SK-N-SH treated with all-trans-retinoic acid at 6 μM for 48 hours (cell line): ENCODE data around the gene ADAMTSL3.

ENCODE experiments used
- ATAC-seq: fragments of 200-7000 bp; cut with Tn5 transposase; 3 replicates; pipeline ENCODE4 v1.9.1; 2020; ENCODE audit warnings: mild to moderate bottlenecking, moderate library complexity
- BACH2 ChIP-seq: fragments of 250-450 bp; sonication (Bioruptor Pico); IDR thresholded peaks from 2 replicates; pipeline ENCODE4 v1.9.0; 2021; ENCODE audit warnings: mild to moderate bottlenecking, borderline replicate concordance
- ESRRG ChIP-seq: fragments of 250-450 bp; sonication (Bioruptor Pico); IDR thresholded peaks from 2 replicates; pipeline ENCODE4 v1.6.1; 2021; ENCODE audit warnings: mild to moderate bottlenecking
- GLIS3 ChIP-seq: fragments of 250-450 bp; sonication (Bioruptor Pico); IDR thresholded peaks from 2 replicates; pipeline ENCODE4 v1.5.0; 2020; ENCODE audit warnings: mild to moderate bottlenecking, moderate library complexity
- ISL1 ChIP-seq: fragments of 250-450 bp; sonication (Bioruptor Pico); IDR thresholded peaks from 2 replicates; pipeline ENCODE4 v2.1.2; 2022; ENCODE audit warnings: mild to moderate bottlenecking, moderate library complexity
- PPARA ChIP-seq: fragments of 250-450 bp; sonication (Bioruptor Pico); IDR thresholded peaks from 2 replicates; pipeline ENCODE4 v1.5.0; 2020; ENCODE audit warnings: mild to moderate bottlenecking, borderline replicate concordance
- RARB ChIP-seq: fragments of 250-450 bp; sonication (Bioruptor Pico); IDR thresholded peaks from 2 replicates; pipeline ENCODE4 v1.8.0; 2021; ENCODE audit warnings: mild to moderate bottlenecking, moderate library complexity
- TOX ChIP-seq: fragments of 250-450 bp; sonication (Bioruptor Pico); IDR thresholded peaks from 2 replicates; pipeline ENCODE4 v1.8.0; 2021; ENCODE audit warnings: mild to moderate bottlenecking, moderate library complexity, borderline replicate concordance
- ZFP3 ChIP-seq: fragments of 250-450 bp; sonication (Bioruptor Pico); IDR thresholded peaks from 2 replicates; pipeline ENCODE4 v1.5.0; 2020; ENCODE audit warnings: mild to moderate bottlenecking, moderate library complexity
- ZFP30 ChIP-seq: fragments of 450-650 bp; formaldehyde crosslinking; IDR thresholded peaks from 2 replicates; pipeline ENCODE4 v1.5.0; 2022; ENCODE audit warnings: mild to moderate bottlenecking, moderate library complexity
- ZNF8 ChIP-seq: fragments of 450-650 bp; formaldehyde crosslinking; IDR thresholded peaks from 2 replicates; pipeline ENCODE4 v1.5.0; 2020; ENCODE audit warnings: mild to moderate bottlenecking, moderate library complexity
- TF ChIP-seq, protein P1 (sequence below): fragments of 250-450 bp; sonication (Bioruptor Pico); IDR thresholded peaks from 2 replicates; pipeline ENCODE4 v1.8.0; 2021; ENCODE audit warnings: low read depth, mild to moderate bottlenecking, moderate library complexity, borderline replicate concordance
- TF ChIP-seq, protein P2 (sequence below): fragments of 250-450 bp; sonication (Bioruptor Pico); IDR thresholded peaks from 2 replicates; pipeline ENCODE4 v1.5.0; 2020; ENCODE audit warnings: mild to moderate bottlenecking, moderate library complexity
- TF ChIP-seq, protein P3 (sequence below): fragments of 250-450 bp; sonication (Bioruptor Pico); IDR thresholded peaks from 2 replicates; pipeline ENCODE4 v1.8.0; 2020; ENCODE audit warnings: mild to moderate bottlenecking, moderate library complexity, borderline replicate concordance
- TF ChIP-seq, protein P4 (sequence below): fragments of 250-450 bp; sonication (Bioruptor Pico); IDR thresholded peaks from 2 replicates; pipeline ENCODE4 v1.5.1; 2020; ENCODE audit warnings: low read depth, mild to moderate bottlenecking, moderate library complexity
- TF ChIP-seq, protein P5 (sequence below): fragments of 250-450 bp; sonication (Bioruptor Pico); IDR thresholded peaks from 2 replicates; pipeline ENCODE4 v1.5.1; 2021; ENCODE audit warnings: mild to moderate bottlenecking, moderate library complexity

The ADAMTSL3 gene

DNA sequence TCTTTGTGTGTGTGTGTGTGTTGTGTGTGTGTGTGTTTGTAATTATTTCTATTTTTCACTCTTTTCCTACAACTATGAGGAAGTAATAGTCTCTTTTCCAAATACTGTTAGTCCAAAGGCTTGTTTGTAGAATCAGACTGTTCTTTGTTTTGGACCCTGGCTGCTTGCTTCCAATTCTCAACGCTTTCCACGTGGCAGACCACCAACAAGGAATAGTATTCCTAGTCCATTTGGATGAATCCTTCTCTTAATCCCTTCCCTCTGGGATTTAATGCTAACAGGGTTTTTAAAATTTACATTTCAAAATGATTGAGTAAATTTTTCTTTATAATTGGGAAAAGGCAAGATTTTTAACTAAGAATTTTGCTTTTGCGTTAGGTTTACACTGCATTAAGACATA, 62.7 kb downstream of the ADAMTSL3 start (continued):
- TF ChIP-seq, protein P1, sequence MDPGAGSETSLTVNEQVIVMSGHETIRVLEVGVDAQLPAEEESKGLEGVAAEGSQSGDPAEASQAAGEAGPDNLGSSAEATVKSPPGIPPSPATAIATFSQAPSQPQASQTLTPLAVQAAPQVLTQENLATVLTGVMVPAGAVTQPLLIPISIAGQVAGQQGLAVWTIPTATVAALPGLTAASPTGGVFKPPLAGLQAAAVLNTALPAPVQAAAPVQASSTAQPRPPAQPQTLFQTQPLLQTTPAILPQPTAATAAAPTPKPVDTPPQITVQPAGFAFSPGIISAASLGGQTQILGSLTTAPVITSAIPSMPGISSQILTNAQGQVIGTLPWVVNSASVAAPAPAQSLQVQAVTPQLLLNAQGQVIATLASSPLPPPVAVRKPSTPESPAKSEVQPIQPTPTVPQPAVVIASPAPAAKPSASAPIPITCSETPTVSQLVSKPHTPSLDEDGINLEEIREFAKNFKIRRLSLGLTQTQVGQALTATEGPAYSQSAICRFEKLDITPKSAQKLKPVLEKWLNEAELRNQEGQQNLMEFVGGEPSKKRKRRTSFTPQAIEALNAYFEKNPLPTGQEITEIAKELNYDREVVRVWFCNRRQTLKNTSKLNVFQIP (CRISPR knock-in tag), result no peak

DNA sequence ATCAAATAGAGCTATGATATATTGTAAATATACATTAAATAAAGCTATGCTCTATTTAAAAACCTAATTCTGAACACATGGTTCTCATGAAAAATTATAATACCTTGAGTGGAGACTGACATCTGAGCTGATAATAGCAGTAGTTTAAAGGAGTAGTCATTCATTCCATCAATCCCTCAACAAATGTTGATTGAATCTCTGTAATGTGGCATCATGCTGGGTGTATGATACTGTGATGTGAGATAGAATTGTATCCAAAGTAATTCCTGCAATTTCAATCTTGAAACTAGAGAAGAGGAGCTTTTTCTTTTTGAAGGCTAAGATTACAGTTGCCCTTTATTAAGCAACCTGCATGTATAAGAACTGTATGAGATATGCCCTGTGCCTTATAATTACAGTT, 63.1 kb downstream of the ADAMTSL3 start:
- no peak for TF ChIP-seq ZFP30
- no peak for TF ChIP-seq PPARA (CRISPR knock-in tag)
- TF ChIP-seq, protein P2, sequence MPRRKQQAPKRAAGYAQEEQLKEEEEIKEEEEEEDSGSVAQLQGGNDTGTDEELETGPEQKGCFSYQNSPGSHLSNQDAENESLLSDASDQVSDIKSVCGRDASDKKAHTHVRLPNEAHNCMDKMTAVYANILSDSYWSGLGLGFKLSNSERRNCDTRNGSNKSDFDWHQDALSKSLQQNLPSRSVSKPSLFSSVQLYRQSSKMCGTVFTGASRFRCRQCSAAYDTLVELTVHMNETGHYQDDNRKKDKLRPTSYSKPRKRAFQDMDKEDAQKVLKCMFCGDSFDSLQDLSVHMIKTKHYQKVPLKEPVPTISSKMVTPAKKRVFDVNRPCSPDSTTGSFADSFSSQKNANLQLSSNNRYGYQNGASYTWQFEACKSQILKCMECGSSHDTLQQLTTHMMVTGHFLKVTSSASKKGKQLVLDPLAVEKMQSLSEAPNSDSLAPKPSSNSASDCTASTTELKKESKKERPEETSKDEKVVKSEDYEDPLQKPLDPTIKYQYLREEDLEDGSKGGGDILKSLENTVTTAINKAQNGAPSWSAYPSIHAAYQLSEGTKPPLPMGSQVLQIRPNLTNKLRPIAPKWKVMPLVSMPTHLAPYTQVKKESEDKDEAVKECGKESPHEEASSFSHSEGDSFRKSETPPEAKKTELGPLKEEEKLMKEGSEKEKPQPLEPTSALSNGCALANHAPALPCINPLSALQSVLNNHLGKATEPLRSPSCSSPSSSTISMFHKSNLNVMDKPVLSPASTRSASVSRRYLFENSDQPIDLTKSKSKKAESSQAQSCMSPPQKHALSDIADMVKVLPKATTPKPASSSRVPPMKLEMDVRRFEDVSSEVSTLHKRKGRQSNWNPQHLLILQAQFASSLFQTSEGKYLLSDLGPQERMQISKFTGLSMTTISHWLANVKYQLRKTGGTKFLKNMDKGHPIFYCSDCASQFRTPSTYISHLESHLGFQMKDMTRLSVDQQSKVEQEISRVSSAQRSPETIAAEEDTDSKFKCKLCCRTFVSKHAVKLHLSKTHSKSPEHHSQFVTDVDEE (CRISPR knock-in tag), result no peak
- no peak for TF ChIP-seq ZFP3 (CRISPR knock-in tag)
- TF ChIP-seq, protein P3, sequence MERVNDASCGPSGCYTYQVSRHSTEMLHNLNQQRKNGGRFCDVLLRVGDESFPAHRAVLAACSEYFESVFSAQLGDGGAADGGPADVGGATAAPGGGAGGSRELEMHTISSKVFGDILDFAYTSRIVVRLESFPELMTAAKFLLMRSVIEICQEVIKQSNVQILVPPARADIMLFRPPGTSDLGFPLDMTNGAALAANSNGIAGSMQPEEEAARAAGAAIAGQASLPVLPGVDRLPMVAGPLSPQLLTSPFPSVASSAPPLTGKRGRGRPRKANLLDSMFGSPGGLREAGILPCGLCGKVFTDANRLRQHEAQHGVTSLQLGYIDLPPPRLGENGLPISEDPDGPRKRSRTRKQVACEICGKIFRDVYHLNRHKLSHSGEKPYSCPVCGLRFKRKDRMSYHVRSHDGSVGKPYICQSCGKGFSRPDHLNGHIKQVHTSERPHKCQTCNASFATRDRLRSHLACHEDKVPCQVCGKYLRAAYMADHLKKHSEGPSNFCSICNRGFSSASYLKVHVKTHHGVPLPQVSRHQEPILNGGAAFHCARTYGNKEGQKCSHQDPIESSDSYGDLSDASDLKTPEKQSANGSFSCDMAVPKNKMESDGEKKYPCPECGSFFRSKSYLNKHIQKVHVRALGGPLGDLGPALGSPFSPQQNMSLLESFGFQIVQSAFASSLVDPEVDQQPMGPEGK (CRISPR knock-in tag), result no peak
- no peak for TF ChIP-seq ESRRG (CRISPR knock-in tag)
- no peak for TF ChIP-seq ZNF8 (CRISPR knock-in tag)
- no peak for TF ChIP-seq RARB (CRISPR knock-in tag)
- TF ChIP-seq BACH2 (CRISPR knock-in tag), result no peak
- TF ChIP-seq ISL1 (CRISPR knock-in tag), result no peak
- no peak for TF ChIP-seq GLIS3 (CRISPR knock-in tag)
- TF ChIP-seq, protein P4, sequence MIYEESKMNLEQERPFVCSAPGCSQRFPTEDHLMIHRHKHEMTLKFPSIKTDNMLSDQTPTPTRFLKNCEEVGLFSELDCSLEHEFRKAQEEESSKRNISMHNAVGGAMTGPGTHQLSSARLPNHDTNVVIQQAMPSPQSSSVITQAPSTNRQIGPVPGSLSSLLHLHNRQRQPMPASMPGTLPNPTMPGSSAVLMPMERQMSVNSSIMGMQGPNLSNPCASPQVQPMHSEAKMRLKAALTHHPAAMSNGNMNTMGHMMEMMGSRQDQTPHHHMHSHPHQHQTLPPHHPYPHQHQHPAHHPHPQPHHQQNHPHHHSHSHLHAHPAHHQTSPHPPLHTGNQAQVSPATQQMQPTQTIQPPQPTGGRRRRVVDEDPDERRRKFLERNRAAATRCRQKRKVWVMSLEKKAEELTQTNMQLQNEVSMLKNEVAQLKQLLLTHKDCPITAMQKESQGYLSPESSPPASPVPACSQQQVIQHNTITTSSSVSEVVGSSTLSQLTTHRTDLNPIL, result no peak
- no peak for TF ChIP-seq TOX (CRISPR knock-in tag)
- TF ChIP-seq, protein P5, sequence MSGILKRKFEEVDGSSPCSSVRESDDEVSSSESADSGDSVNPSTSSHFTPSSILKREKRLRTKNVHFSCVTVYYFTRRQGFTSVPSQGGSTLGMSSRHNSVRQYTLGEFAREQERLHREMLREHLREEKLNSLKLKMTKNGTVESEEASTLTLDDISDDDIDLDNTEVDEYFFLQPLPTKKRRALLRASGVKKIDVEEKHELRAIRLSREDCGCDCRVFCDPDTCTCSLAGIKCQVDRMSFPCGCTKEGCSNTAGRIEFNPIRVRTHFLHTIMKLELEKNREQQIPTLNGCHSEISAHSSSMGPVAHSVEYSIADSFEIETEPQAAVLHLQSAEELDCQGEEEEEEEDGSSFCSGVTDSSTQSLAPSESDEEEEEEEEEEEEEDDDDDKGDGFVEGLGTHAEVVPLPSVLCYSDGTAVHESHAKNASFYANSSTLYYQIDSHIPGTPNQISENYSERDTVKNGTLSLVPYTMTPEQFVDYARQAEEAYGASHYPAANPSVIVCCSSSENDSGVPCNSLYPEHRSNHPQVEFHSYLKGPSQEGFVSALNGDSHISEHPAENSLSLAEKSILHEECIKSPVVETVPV, result no peak
- TF ChIP-seq, protein P1 (CRISPR knock-in tag), result no peak

DNA sequence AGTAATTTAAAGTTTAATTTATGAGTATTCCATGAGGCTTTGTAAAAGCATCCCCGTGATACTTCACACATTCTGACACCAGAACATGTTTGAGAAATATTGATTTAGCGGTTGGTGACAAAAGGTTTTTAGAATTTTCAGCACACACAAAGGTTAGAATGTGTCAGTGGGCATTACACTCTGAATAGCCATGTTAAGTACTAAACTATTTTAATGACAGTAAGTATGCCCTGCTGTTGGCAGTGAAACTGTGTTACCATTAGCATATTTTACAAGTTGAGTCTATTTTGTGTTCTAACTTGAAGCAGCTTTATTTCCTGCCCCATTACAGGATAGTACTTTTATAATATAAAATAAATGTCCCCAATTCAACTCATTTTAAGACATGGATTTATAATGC, 66.5 kb downstream of the ADAMTSL3 start:
- no peak for ATAC-seq
- TF ChIP-seq, protein P2 (CRISPR knock-in tag), result no peak
- TF ChIP-seq BACH2 (CRISPR knock-in tag), result no peak

More for the DNA sequence above, 63.1 kb downstream of the ADAMTSL3 start:
- no peak for ATAC-seq
